Measurements from ENCODE around the gene ATG9B.

Gene ATG9B

DNA sequence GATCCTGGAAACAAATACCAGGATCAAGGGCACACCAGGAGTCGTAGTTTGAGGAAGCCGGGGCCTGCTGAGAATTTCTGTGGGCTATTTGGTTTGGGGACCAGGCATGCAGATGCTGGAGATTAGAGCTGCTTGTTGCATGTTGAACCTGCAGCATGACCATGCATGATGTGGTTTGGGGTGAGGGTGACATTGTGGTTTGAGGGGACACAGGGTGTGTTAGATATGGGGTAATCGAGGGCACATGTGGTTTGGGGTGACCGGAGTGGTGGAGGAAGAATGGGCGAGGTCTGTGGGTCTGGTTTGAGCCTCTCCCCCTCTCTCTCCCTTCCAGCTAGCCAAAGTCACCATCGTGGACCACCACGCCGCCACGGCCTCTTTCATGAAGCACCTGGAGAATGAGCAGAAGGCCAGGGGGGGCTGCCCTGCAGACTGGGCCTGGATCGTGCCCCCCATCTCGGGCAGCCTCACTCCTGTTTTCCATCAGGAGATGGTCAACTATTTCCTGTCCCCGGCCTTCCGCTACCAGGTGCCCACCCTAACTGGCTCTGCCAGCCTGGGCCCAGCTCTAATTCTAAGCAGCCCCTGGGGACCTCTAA is 23.3 kb downstream of the ATG9B start:
- FAIRE-seq (no peak), DNase-seq (ENCODE audit: insufficient read length) (no peak)
- TF ChIP-seq POLR2A (IDR thresholded peaks at IDR 0.05; ENCODE audit: low read depth, low read length) (no peak), POLR2AphosphoS5 (IDR thresholded peaks at IDR 0.05; ENCODE audit: low read depth, low read length) (no peak), TAF1 (IDR thresholded peaks at IDR 0.05; ENCODE audit: borderline replicate concordance, low read depth, low read length) (no peak)

- DNase-seq (ENCODE audit: insufficient read length) (no peak), FAIRE-seq (no peak)
- TF ChIP-seq POLR2A (IDR thresholded peaks at IDR 0.05; ENCODE audit: low read depth, low read length) (no peak), TAF1 (IDR thresholded peaks at IDR 0.05; ENCODE audit: borderline replicate concordance, low read depth, low read length) (no peak), POLR2AphosphoS5 (IDR thresholded peaks at IDR 0.05; ENCODE audit: low read depth, low read length) (no peak)
These were observed 24.6 kb downstream of the ATG9B start for GRCh38 chr7:150999497-151000230.

DNA sequence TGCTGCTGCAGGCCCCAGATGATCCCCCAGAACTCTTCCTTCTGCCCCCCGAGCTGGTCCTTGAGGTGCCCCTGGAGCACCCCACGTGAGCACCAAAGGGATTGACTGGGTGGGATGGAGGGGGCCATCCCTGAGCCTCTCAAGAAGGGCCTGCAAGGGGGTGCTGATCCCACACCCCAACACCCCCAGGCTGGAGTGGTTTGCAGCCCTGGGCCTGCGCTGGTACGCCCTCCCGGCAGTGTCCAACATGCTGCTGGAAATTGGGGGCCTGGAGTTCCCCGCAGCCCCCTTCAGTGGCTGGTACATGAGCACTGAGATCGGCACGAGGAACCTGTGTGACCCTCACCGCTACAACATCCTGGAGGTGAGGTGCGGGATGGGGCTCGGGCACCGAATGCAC is 25.3 kb downstream of the ATG9B start:
- FAIRE-seq (no peak), DNase-seq (ENCODE audit: insufficient read length) (no peak)
- TF ChIP-seq TAF1 (IDR thresholded peaks at IDR 0.05; ENCODE audit: borderline replicate concordance, low read depth, low read length) (no peak), POLR2AphosphoS5 (IDR thresholded peaks at IDR 0.05; ENCODE audit: low read depth, low read length) (no peak), POLR2A (IDR thresholded peaks at IDR 0.05; ENCODE audit: low read depth, low read length) (no peak)

DNA sequence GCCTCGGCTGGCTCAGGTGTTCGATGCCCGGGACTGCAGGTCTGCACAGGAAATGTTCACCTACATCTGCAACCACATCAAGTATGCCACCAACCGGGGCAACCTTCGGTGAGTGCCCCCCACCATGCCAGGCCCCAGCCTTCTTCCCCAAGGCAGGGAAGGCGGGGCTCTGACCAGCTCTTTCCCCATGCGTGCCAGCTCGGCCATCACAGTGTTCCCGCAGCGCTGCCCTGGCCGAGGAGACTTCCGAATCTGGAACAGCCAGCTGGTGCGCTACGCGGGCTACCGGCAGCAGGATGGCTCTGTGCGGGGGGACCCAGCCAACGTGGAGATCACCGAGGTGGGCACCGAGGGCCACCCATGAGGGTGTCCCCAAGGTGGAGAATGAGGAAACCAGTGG is 26.0 kb downstream of the ATG9B start:
- TF ChIP-seq POLR2A (IDR thresholded peaks at IDR 0.05; ENCODE audit: low read depth, low read length) = no peak
- no peak for TF ChIP-seq TAF1 (IDR thresholded peaks at IDR 0.05; ENCODE audit: borderline replicate concordance, low read depth, low read length)
- no peak for TF ChIP-seq POLR2AphosphoS5 (IDR thresholded peaks at IDR 0.05; ENCODE audit: low read depth, low read length)
- DNase-seq (ENCODE audit: insufficient read length) = no peak
- no peak for FAIRE-seq

DNA sequence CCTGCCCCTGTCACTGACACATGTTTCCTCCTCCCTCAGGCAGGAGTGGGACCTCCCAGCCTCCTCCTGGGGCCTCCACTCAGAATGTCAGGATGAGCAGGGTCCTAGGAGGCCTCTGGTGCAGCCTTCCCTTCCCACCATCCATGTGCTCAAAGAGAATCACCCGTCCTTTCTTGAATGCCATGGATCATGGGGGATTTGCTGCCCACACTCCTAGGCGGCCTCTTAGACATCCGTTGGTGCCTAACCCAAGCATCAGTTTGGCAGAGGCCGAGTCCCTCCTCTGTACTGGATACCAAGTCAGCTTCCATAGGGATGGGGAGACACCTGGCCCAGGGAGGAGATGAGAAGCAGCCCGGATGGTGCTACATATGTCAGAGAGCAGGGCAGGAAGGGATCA is 26.5 kb downstream of the ATG9B start:
- DNase-seq (ENCODE audit: insufficient read length) (no peak), FAIRE-seq (no peak)
- TF ChIP-seq POLR2AphosphoS5 (IDR thresholded peaks at IDR 0.05; ENCODE audit: low read depth, low read length) (no peak), POLR2A (IDR thresholded peaks at IDR 0.05; ENCODE audit: low read depth, low read length) (no peak), TAF1 (IDR thresholded peaks at IDR 0.05; ENCODE audit: borderline replicate concordance, low read depth, low read length) (no peak)

DNA sequence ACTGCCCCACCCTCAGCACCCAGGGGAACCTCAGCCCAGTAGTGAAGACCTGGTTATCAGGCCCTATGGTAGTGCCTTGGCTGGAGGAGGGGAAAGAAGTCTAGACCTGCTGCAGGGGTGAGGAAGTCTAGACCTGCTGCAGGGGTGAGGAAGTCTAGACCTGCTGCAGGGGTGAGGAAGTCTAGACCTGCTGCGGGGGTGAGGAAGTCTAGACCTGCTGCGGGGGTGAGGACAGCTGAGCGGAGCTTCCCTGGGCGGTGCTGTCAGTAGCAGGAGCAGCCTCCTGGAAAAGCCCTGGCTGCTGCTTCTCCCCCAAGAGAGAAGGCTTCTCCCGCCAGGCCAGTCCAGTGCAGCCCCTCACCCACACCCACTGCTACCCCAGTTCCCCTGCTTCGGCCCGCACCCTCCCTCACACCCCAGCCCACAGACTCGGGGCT is 27.2 kb downstream of the ATG9B start:
- DNase-seq (ENCODE audit: insufficient read length) (no peak), FAIRE-seq (no peak)
- no peak for TF ChIP-seq POLR2A (IDR thresholded peaks at IDR 0.05; ENCODE audit: low read depth, low read length)

- FAIRE-seq = no peak
- no peak for DNase-seq (ENCODE audit: insufficient read length)
- no peak for TF ChIP-seq TAF1 (IDR thresholded peaks at IDR 0.05; ENCODE audit: borderline replicate concordance, low read depth, low read length)
- TF ChIP-seq POLR2A (IDR thresholded peaks at IDR 0.05; ENCODE audit: low read depth, low read length) = no peak
- no peak for TF ChIP-seq POLR2AphosphoS5 (IDR thresholded peaks at IDR 0.05; ENCODE audit: low read depth, low read length)
These were observed 27.8 kb downstream of the ATG9B start for GRCh38 chr7:150996376-150997074.

DNA sequence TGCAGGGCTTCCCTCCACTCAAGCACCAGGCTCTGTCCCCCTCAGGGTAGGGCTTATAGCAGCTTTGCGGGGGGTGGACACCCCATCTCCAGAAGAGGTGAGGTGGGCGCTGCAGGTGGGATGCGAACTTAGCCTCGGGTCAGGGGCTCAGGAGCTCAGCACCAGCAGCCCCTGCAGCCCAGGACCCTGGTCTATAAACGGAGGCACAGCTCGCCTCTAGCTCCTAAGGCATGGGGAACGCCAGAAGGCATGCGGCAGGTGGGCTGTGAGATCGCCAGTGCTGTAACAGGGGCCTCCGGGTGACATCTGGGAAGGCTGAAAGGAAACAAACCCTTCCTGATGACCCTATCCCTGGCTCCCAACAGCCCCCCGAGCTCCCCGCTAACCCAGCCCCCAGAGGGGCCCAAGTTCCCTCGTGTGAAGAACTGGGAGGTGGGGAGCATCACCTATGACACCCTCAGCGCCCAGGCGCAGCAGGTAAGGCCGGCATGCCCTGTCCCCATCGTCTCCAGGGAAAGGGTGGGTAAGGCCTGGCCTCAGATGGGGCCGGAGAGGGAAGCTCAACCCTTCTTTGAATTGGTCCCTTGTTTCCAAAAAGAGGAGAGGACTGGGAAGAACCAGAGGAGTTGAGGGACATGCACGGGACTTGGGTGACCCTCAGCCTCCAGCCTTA is 29.3 kb downstream of the ATG9B start:
- TF ChIP-seq TAF1 (IDR thresholded peaks at IDR 0.05; ENCODE audit: borderline replicate concordance, low read depth, low read length) (no peak), POLR2A (IDR thresholded peaks at IDR 0.05; ENCODE audit: low read depth, low read length) (no peak), POLR2AphosphoS5 (IDR thresholded peaks at IDR 0.05; ENCODE audit: low read depth, low read length) (no peak)
- DNase-seq (ENCODE audit: insufficient read length) = no peak
- no peak for FAIRE-seq

DNA sequence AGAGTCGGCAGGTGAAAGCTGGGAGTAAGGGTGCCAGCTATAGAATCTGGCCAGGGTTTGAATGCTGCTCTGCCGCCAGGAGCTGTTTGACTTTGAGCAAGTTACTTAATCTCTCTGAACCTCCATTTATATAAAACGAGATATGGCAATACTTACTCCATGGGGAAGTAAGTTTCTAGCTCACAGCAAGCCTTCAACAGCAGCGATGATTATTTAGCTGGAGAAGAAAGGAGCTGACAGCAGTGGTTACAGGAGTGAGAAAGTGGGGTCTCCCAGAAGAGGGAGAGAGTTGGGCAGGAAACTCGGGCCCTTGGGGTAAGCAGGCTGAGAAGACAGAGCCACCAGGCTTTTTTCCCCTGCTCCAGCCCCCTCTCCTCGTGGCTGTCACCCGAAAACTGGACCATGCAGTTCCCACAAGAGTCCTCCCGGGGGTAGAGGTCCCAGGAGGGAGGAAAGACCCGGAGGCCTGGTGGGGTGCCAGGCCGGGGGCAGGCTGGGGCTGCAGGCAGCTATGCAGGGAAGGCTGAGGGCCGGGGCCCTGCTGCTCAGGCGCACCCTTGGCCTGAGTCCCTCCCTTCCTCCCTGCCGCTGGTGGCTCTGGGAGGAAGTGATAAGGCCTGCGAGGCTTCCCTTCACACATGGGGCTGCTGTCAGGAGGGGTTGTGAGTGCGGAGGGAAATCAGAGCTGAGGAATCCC is 30.0 kb downstream of the ATG9B start:
- FAIRE-seq (no peak), DNase-seq (ENCODE audit: insufficient read length) (no peak)
- no peak for TF ChIP-seq POLR2AphosphoS5 (IDR thresholded peaks at IDR 0.05; ENCODE audit: low read depth, low read length)
- TF ChIP-seq POLR2A (IDR thresholded peaks at IDR 0.05; ENCODE audit: low read depth, low read length) = no peak
- no peak for TF ChIP-seq TAF1 (IDR thresholded peaks at IDR 0.05; ENCODE audit: borderline replicate concordance, low read depth, low read length)

DNA sequence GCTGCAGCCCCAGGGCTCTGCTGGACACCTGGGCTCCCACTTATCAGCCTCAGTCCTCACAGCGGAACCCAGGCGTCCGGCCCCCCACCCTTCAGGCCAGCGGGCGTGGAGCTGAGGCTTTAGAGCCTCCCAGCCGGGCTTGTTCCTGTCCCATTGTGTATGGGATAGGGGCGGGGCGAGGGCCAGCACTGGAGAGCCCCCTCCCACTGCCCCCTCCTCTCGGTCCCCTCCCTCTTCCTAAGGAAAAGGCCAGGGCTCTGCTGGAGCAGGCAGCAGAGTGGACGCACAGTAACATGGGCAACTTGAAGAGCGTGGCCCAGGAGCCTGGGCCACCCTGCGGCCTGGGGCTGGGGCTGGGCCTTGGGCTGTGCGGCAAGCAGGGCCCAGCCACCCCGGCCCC is 30.8 kb downstream of the ATG9B start:
- no peak for TF ChIP-seq POLR2A (IDR thresholded peaks at IDR 0.05; ENCODE audit: low read depth, low read length)
- no peak for TF ChIP-seq POLR2AphosphoS5 (IDR thresholded peaks at IDR 0.05; ENCODE audit: low read depth, low read length)
- TF ChIP-seq TAF1 (IDR thresholded peaks at IDR 0.05; ENCODE audit: borderline replicate concordance, low read depth, low read length) = no peak
- DNase-seq (ENCODE audit: insufficient read length) (no peak), FAIRE-seq (no peak)

DNA sequence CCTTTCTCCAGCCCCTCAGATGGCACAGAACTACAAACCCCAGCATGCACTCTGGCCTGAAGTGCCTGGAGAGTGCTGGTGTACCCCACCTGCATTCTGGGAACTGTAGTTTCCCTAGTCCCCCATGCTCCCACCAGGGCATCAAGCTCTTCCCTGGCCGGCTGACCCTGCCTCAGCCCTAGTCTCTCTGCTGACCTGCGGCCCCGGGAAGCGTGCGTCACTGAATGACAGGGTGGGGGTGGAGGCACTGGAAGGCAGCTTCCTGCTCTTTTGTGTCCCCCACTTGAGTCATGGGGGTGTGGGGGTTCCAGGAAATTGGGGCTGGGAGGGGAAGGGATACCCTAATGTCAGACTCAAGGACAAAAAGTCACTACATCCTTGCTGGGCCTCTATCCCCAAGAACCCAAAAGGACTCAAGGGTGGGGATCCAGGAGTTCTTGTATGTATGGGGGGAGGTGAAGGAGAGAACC is 31.4 kb downstream of the ATG9B start:
- FAIRE-seq = no peak
- no peak for TF ChIP-seq POLR2A (IDR thresholded peaks at IDR 0.05; ENCODE audit: low read depth, low read length)
- TF ChIP-seq POLR2AphosphoS5 (IDR thresholded peaks at IDR 0.05; ENCODE audit: low read depth, low read length) = no peak
- TF ChIP-seq TAF1 (IDR thresholded peaks at IDR 0.05; ENCODE audit: borderline replicate concordance, low read depth, low read length) = no peak

More for the DNA sequence above, 31.4 kb downstream of the ATG9B start:
- DNase-seq (ENCODE audit: insufficient read length) = no peak
